Right lobe of liver (tissue), 4 donors: ENCODE results near the gene CCL2.

Experiments
- CTCF ChIP-seq, 4 donors: fragments of 200-600 bp in 3 of 4; fragments of 450-650 bp in 1 of 4; IDR thresholded peaks; one replicate each; pipeline versions ENCODE4 v1.5.1 to v1.8.0; 2016 to 2022; ENCODE audit warnings: antibody characterized with exemption in 4 of 4, mild to moderate bottlenecking in 2 of 4
- POLR2A ChIP-seq: fragments of 450-650 bp; IDR thresholded peaks from one replicate; pipeline ENCODE4 v1.6.1; 2017; ENCODE audit warnings: antibody characterized with exemption, mild to moderate bottlenecking
- donor health status: DM: no; HTN: no; CAD: no.
- donor health status: DM: no; HTN: no; CAD: no.
- donor health status: DM: no; HTN: yes; CAD: no.

GRCh38 chr17:34255381-34255732 lies 272 bp downstream of the CCL2 start:
- TF ChIP-seq CTCF (IDR thresholded peaks at IDR 0.05) (no peak), POLR2A (no peak)
